A204.1 (cell line): ENCODE results near the gene CDK11B.
"Not testable (repeated sequence)": the region's sequence is repeated elsewhere in the genome, so short reads cannot be mapped to it uniquely, and the experiment has no call there.

Source experiments
- FAIRE-seq: peaks from 2 replicates; lab custom pipeline; 2012; peaks lifted over from hg19 to GRCh38; lab: Jason Lieb, UNC

Gene CDK11B

GRCh38 chr1:1662392-1662791 lies 3.6 kb upstream of the CDK11B start:
- not testable (repeated sequence) for FAIRE-seq

- FAIRE-seq: not testable (repeated sequence)
Observed at GRCh38 chr1:1648265-1648664, 10.5 kb downstream of the CDK11B start.

GRCh38 chr1:1647567-1648241 lies 11.1 kb downstream of the CDK11B start:
- not testable (repeated sequence) for FAIRE-seq

- FAIRE-seq: not testable (repeated sequence)
Observed at GRCh38 chr1:1646326-1646725, 12.5 kb downstream of the CDK11B start.

GRCh38 chr1:1640711-1641461 lies 17.9 kb downstream of the CDK11B start:
- not testable (repeated sequence) for FAIRE-seq

GRCh38 chr1:1640081-1640480 lies 18.7 kb downstream of the CDK11B start:
- not testable (repeated sequence) for FAIRE-seq

GRCh38 chr1:1639368-1639767 lies 19.4 kb downstream of the CDK11B start:
- not testable (repeated sequence) for FAIRE-seq

GRCh38 chr1:1638528-1638927 lies 20.3 kb downstream of the CDK11B start:
- not testable (repeated sequence) for FAIRE-seq

- FAIRE-seq: not testable (repeated sequence)
Observed at GRCh38 chr1:1637479-1637875, 21.3 kb downstream of the CDK11B start.

GRCh38 chr1:1636621-1637478 lies 22.0 kb downstream of the CDK11B start:
- FAIRE-seq: not testable (repeated sequence)

- not testable (repeated sequence) for FAIRE-seq
Observed at GRCh38 chr1:1634613-1635012, 24.2 kb downstream of the CDK11B start.

GRCh38 chr1:1633409-1633808 lies 25.4 kb downstream of the CDK11B start:
- not testable (repeated sequence) for FAIRE-seq

GRCh38 chr1:1631782-1632420 lies 26.9 kb downstream of the CDK11B start, which contains the start of gene MMP23B:
TSS of gene MMP23B (plus strand) at chr1:1632173. CDS start at chr1:1632219, 46 bp downstream.
- no peak for FAIRE-seq

GRCh38 chr1:1630965-1631781 lies 27.6 kb downstream of the CDK11B start:
- no peak for FAIRE-seq

GRCh38 chr1:1630191-1630964 lies 28.4 kb downstream of the CDK11B start:
- FAIRE-seq: no peak

- no peak for FAIRE-seq
Observed at GRCh38 chr1:1629430-1630190, 29.2 kb downstream of the CDK11B start.

- FAIRE-seq: no peak
Observed at GRCh38 chr1:1628754-1629429, 29.9 kb downstream of the CDK11B start.

- FAIRE-seq: no peak
Observed at GRCh38 chr1:1627829-1628753, 30.7 kb downstream of the CDK11B start.
